HFF-Myc (cell line): ENCODE measurements around the gene NR6A1.

ENCODE experiments used
- DNase-seq: peaks from one replicate; pipeline ENCODE4 v3.0.0-alpha.2; 2011; ENCODE audit warnings: low read depth; ENCODE audit errors: extremely low read depth
- H3K4me3 ChIP-seq: replicated peaks from 2 replicates; pipeline ENCODE4 v1.5.1; 2011; ENCODE audit warnings: low read depth, mild to moderate bottlenecking, control low read depth, low read length
- TF ChIP-seq, protein P1 (sequence below): IDR thresholded peaks from 2 replicates; pipeline ENCODE4 v1.5.1; 2012; ENCODE audit warnings: mild to moderate bottlenecking, low read depth, low read length, control low read depth; ENCODE audit errors: missing control alignments

Gene NR6A1

GRCh38 chr9:124550072-124550471 is 221.0 kb downstream of the NR6A1 start:
- no peak for DNase-seq
- no peak overlapping the region for H3K4me3 ChIP-seq
- TF ChIP-seq, protein P1, sequence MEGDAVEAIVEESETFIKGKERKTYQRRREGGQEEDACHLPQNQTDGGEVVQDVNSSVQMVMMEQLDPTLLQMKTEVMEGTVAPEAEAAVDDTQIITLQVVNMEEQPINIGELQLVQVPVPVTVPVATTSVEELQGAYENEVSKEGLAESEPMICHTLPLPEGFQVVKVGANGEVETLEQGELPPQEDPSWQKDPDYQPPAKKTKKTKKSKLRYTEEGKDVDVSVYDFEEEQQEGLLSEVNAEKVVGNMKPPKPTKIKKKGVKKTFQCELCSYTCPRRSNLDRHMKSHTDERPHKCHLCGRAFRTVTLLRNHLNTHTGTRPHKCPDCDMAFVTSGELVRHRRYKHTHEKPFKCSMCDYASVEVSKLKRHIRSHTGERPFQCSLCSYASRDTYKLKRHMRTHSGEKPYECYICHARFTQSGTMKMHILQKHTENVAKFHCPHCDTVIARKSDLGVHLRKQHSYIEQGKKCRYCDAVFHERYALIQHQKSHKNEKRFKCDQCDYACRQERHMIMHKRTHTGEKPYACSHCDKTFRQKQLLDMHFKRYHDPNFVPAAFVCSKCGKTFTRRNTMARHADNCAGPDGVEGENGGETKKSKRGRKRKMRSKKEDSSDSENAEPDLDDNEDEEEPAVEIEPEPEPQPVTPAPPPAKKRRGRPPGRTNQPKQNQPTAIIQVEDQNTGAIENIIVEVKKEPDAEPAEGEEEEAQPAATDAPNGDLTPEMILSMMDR, result no peak

- no peak overlapping the region for H3K4me3 ChIP-seq
- no peak for DNase-seq
- TF ChIP-seq, protein P1, result no peak
Observed at GRCh38 chr9:124549016-124549415, 222.1 kb downstream of the NR6A1 start.

DNA sequence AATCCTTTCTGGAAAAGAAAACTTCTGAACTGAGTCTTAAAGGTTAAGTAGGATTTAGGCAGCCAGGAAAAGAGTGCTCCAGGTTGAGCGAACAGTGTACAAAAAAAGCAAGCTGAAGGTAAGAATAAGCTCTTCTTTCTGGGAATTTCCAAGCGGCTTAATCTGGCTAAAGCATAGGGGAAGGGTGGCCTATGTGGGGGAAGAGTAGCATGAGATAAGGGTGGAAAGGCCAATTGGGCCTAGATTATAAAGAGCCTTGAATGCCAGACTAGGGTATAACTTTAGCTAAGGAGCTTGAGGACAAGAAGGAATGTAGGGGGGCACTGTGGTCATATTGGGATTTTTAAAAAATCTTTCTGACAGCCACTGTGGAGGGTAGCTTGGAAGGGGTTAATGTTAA is 226.6 kb downstream of the NR6A1 start:
- TF ChIP-seq, protein P1, result no peak
- no peak for DNase-seq
- no peak overlapping the region for H3K4me3 ChIP-seq

DNA sequence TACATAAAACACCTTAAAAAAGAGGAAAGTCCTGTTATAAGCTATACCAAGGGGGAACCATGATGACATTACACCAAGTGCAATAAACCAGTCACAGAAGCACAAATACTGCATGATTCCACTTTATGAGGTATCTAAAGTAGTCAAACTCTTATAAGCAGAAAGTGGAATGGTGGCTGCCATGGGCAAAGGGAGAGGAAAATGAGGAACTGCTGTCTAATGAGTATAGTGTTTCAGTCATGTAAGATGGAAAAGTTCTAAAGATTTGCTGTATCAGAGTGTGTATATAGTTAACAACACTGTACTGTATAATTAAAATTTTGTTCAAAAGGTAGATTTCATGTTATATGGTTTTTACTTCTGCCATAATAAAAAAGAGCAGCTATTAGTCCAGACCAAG is 229.3 kb downstream of the NR6A1 start:
- no peak overlapping the region for H3K4me3 ChIP-seq
- TF ChIP-seq, protein P1, result no peak
- no peak for DNase-seq

DNA sequence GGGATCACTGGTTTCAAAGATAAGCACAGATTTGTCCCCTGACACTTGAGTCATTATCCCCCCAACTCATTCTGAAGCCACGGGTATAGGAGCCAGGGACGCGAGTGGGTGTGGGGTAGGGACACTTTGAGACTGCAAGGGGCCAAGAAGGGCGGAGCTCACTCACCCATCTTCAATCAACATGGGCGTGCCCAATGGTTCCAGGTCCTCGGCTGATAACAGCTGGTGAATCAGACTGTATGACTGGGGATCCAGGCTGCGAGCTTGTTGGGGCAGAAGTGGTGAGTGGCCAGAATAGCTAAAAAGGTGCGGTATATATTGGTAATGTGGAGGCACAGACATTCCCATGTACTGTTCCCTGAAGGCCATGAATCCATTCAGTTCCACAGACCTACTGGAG is 233.2 kb downstream of the NR6A1 start:
- H3K4me3 ChIP-seq, result no peak overlapping the region
- DNase-seq, result no peak
- TF ChIP-seq, protein P1, result no peak

DNA sequence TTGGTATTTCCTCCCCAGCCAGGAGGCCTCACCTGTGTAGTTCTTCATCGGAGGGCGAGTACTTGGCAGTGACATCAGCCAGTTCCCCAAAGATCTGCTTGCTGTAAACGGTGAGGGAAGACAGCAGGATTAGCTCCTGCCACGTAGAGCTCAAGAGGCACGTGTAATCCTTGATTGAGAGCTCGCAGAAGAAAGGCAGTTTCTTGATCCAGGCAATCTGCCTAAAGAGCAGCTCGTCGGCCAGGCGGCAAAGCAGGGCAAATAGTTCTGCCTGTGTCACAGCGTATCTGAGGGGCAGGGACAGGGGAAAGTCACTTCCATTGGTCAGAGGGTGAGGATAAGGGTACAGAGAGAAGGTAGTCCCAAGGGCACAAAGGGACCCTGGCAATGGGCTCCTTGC is 235.3 kb downstream of the NR6A1 start:
- DNase-seq, result no peak
- TF ChIP-seq, protein P1, result no peak

GRCh38 chr9:124532897-124533296 is 238.2 kb downstream of the NR6A1 start:
- DNase-seq, result no peak
- no peak overlapping the region for H3K4me3 ChIP-seq
- TF ChIP-seq, protein P1, result no peak

More for the DNA sequence above, 235.3 kb downstream of the NR6A1 start:
- H3K4me3 ChIP-seq, result no peak overlapping the region
